Fibroblast of mammary gland (primary cell): Measurements from ENCODE around the gene ALDH3A2.

ENCODE experiments used
- DNase-seq: peaks from one replicate; pipeline ENCODE4 v3.0.0-alpha.2; 2010; ENCODE audit warnings: low read depth
- H3K4me3 ChIP-seq: 2 replicates; pipeline ENCODE4 v1.5.1; 2011; ENCODE audit warnings: low read depth, mild to moderate bottlenecking, low read length, moderate library complexity; ENCODE audit not compliant: control insufficient read depth
- TF ChIP-seq, protein P1 (sequence below): conservative IDR thresholded peaks from 2 replicates; pipeline ENCODE4 v1.5.1; 2011; ENCODE audit warnings: low read depth, low read length, inconsistent platforms; ENCODE audit not compliant: control insufficient read depth, insufficient read depth

Gene ALDH3A2

DNA sequence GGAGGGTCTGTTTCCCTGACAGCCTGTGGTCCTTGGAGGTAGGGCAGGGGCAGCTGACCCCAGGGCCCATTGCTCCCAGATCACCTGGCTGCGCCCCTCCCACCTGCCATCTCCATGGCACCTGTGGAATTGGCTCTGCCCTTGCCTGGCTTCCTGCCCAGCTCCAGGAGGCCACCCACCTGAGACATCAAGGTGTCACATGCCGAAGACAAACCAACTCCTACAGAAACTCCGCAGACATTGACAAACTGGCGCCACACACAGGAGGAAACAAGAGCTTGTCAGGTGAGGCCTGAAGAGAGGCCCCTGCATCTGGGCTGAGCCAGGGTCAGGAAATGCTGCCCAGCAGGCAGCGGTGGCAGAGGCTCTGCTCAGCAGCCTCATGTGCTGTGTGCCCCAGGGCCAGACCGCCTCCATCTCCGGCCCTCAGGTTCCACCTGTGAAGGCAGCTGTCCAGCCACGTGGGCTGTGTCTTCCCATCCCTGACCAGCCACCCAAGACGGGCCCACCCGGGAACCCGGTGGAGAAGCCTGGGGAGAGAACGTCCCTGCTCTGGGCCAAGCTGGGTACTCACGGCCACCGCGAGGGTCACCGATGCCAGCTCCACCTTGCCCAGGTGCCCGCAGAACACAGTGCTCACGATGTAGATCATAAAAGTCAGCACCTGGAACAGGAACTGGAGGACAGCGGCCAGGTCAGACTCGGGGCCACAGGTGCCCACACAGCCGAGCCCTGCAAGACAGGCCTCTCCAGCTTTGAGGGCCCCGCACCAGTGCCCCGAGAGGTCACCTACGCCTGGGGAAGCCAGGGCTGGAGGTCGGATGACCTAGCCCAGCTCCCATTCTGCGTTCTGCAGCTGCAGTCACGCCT lies 66.2 kb downstream of the ALDH3A2 start:
- TF ChIP-seq, protein P1, sequence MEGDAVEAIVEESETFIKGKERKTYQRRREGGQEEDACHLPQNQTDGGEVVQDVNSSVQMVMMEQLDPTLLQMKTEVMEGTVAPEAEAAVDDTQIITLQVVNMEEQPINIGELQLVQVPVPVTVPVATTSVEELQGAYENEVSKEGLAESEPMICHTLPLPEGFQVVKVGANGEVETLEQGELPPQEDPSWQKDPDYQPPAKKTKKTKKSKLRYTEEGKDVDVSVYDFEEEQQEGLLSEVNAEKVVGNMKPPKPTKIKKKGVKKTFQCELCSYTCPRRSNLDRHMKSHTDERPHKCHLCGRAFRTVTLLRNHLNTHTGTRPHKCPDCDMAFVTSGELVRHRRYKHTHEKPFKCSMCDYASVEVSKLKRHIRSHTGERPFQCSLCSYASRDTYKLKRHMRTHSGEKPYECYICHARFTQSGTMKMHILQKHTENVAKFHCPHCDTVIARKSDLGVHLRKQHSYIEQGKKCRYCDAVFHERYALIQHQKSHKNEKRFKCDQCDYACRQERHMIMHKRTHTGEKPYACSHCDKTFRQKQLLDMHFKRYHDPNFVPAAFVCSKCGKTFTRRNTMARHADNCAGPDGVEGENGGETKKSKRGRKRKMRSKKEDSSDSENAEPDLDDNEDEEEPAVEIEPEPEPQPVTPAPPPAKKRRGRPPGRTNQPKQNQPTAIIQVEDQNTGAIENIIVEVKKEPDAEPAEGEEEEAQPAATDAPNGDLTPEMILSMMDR = no peak
- no peak overlapping the region for H3K4me3 ChIP-seq
- no peak for DNase-seq

DNA sequence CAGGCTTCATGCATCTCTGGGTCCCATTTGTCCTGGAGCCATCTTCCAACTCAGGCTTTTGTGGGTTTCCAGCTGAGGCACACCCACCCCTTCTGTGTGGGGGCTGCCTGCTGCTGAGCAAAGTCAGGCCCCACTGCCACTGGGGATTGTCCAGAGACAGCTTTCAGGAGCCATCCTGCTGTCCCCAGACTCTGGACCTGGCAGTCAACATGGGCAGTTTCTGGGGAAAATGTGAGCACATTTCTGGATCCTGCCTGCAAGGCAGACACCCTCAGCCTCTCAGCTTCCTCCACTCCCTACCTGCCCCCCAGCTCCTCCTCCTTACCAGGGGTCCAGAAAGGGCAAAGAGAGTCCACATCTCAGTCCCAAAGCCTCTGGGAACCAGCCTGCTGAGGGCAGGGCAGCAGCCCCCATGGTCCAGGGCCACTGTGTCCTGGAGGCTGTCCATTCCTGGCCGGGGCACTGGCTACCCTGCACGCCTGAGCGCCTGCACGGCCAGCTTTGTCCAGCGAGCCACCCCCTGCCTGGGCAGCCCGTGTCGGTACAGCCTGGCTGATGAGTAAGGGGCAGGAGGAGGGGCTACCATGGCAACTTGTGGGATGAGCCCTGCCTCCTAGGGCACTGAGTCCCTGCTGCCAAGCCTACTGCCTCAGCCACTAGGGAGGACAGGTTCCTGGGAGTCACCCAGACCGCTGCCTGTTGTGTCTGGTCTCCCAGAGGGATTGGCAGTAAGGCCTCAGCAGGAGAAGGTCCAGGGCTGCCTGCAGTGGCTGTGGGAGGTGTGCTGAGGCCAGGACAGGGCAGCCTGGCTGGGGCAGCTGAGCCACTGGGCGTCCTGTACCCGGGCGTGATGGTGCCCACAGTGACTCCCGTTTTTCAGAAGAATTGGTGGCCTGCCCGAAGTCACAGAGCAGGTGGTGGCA lies 67.8 kb downstream of the ALDH3A2 start, which contains the start of gene SLC47A2:
SLC47A2 (minus strand) TSS at position 477 of the 923 bp plus-strand sequence; CDS start at position 448, 29 bp downstream.
- TF ChIP-seq, protein P1 = no peak
- no peak within 1 kb of the TSS for H3K4me3 ChIP-seq
- no peak for DNase-seq

DNA sequence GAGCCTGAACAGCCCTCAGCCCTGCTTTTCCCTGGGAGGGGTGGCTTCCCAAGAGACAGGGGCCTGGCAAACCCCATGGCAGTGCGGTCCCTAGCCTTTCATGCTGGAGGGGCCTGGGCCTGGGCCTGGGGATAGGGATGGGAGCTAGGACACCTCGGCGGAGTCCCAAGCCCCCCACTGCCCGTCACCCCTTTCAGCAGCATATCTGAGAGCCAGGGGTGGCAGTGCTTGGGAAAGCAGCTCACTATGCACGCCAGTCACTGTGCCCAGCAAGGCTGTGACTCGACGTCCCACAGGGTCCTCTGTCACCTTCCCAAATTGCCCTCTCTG lies 68.4 kb downstream of the ALDH3A2 start:
- no peak for DNase-seq
- TF ChIP-seq, protein P1 = no peak

DNA sequence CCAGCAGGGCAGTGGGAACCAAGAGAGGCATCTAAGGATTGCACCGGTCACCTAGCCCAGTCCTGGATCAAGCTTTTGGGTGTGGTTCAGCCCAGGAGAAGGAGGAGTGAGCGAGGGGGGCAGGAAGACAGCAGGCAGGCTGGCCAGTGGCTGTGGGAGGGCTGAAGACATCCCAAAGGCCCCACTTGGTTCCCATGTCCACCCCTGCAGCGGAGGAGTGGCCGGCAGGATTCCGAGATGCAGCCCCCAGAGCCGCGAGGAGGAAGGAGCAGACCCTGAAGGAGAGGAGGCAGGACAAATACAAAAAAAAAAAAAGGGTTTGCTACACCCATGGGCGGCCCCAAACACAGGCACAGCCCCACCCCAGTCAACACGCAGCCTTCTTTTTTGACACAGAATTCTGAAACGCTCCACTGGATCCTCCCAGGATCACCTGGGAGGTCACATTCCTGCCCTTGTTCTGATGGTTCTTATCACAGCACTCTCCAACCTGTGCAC lies 68.9 kb downstream of the ALDH3A2 start:
- no peak overlapping the region for H3K4me3 ChIP-seq

More for the DNA sequence above, 68.4 kb downstream of the ALDH3A2 start:
- no peak overlapping the region for H3K4me3 ChIP-seq

DNA sequence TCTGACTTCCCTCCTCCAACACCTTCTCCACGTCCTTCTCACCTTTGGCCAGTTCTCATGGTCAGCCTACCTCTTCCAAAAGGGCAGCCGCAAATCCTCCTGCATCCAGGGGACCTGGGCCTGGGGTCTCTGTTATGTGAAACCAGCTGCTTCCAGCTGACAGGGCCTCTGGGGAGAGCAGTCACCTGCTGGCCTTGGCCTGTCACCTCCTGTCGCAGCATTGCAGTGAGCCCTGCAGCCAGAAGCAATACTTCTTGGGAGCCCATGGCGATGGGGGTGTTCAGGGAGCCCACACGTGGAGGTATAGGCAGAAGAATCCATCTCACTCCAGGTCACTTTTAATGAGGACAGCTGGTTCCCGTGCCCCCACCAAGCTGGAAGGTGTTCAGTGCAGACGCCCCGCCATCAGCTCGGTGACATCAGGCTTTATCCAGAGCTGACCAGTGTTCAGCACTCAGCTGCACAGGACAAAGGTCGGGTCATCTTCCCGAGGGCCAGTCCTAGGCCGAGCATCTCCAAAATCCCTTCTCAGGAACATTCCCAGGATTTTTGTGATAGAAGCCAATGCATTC lies 69.6 kb downstream of the ALDH3A2 start:
- no peak for DNase-seq
- H3K4me3 ChIP-seq = no peak overlapping the region
- TF ChIP-seq, protein P1 = no peak

More for the DNA sequence above, 68.9 kb downstream of the ALDH3A2 start:
- TF ChIP-seq, protein P1 = no peak
- DNase-seq = no peak
